Limb (tissue), 2 donors: Measurements from ENCODE around the gene WWC1.

Experiments used
- DNase-seq, 2 donors: peaks; one replicate each; pipeline ENCODE4 v3.0.0-alpha.2; 2016; ENCODE audit errors: extremely low spot score in 2 of 2

WWC1 gene

DNA sequence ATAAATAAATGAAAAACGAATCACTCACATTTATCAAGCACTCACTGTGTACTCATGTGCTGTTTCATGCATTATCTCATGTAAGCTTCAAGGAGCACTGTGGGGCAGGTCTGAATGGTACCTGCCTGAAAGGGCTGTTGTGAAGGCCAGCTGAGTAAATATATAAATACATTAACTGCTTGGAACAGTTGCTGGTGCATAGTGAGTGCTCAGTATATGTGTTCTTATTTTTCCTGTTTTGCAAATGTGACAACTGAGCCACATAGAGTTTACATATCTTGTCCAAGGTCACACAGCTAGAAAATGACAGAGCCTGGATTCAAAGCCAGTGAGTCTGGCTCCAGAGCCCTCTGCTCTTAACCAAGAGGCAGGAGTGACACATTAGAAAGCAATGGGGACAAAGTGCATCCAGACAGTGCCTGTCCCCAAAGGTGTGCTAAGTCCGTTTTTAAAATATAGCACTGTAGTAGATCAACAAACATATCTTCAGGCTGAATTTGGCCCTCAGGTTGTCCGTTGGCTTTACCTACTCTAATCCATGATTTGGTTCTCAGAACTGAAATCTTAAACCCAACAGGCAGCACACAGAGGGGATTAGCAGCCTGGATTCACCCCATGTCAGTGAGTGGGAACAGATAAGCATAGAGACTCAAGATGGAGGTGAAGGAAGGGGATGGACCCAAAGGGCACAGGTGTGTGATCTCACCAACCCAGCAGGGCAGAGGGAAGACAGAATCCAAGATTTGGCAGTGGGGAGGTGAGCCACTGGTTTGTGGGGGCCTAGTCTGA, 70.8 kb downstream of the WWC1 start:
- no peak for DNase-seq

DNA sequence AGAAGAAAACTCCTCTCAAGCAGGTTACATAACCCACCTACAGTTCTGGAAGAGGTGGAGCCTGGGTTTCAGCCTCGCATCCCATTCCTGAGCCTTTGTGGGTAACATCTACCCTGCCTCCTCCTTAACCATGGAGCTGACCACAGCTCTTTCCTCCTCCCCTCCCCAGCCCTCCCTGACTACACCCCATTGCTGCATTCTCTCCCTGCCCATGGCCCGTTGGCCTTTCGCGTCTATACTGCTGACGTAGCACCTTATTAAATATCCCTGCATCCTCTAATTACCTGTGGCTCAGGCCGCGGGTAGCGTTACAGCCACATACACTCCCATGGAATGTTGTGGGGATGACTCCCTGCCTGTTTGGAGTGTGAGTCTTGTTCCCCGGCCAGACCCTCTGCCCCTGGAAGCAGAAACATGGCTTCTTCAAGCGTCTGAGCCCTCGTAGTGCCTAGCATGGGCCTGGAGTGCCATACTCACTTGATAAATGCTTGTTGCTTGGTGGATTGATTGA, 72.8 kb downstream of the WWC1 start:
- DNase-seq: no peak

DNA sequence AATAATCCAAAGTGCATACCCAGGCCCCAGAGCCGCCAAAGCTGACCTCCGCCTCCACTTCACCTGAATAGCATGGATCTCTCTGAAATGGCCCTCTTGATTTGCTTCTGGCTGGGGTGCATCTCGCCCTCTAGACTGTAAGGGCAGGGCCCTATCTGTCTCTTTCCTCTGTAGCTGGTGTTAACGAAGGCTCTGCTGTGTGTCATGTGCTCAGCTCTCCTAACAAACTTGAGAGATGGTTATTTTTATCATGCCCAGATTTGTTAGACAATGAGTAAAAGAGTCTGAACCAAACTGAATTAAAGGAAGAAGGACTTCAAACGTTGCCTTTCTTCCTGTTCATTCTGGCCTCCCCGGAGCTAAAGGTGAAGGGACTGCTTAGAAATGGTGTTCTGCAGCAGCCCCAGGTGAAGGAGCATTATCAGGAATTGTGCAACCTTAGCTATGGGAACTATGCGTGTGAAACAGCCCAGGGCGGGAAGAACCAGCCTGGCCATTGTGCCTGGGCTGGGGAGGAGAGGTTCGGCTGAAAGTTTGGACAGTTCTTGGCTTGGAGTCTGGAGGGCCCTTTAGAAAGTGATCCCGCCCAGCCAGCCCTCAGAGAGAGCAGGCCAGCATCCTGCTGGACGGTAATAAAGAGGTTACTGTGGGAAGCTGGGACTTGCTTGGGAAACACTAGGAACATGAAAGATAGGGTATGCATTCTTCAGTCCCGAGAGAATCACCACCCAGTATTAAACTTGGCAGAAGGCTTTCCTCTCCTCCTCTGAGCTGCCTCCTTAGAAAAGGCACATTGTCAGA, 73.5 kb downstream of the WWC1 start:
- no peak for DNase-seq

DNA sequence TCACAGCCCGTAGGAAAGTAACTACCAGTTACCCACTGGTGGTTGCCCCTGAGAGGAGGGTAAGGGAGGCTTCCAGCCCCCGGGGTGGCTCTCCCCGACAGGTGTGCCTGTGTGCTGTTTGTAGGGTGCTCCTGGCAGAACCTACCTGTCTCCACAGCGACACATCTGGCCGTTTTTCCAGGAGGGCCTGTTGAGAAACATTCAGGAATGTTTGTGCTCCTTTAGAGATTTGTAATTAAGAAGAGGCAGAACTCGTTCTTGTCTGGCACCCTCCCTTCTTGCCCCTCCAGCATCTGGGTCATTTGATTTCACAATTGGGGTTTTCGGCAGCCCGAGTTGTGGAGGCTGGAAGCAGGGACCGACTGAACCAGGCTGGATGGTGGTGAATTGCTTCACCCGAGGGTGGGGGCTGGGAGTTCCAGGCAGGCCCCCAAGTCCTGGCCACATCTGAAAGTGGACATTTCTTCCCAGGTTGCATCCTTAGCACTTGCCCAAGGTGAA, 74.2 kb downstream of the WWC1 start:
- no peak for DNase-seq

DNA sequence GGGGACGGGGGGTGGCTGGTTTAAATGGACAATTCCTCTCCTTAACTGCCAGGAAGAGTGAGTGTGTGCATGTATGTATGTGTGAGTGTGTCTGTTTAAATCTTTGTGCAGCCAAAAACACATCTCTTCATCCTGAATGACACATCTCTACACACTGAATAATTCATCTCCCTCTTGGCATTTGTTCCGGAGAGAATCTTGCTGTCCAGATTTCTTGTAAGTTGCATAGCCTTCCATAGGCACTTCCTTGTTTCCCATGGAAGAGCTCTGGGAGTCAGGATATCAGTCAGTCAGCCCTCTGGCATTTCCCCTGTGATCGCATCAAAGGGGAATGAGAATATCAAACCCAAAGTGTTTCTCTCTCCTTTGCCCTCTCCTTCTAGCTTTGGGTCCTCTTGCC, 74.7 kb downstream of the WWC1 start:
- DNase-seq: no peak

DNA sequence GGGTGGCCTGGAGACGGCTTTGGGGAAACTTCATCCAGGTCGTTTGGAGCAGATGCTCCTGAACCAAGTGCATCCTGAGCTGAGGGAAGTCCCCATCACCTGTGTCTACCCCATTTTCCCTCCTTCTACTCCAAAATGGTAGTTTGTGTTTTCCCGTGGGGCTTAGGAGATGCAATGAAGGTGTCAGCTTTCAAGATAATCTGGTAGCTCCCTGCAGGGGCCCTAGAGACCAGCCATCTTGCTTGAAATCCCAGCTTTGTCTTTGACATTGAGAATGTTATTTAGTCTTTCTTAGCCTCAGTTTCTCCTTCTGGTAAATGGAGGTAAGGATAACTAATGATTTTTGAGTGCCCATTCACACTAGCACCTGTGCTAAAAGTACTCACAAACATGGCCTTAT, 77.4 kb downstream of the WWC1 start:
- no peak for DNase-seq

DNA sequence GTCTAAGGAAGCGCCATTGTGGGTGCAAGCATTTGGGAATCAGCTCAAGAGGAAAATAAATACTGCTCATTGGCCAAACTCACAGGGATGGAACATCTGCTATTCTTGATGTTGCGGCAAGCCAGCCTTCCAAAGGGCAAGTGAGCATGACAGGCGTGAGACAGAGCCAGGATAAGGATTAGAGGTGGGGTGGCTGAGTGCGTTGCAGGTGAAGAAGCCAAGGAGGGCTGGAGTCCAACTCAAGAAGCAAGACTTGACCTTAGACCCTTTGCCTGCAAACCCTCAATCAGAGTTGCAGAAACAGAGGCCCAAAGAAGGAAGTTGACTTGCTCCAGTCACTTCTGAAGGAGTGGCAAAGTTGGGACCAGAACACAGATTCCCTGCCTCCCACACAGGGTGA, 79.4 kb downstream of the WWC1 start:
- no peak for DNase-seq

DNA sequence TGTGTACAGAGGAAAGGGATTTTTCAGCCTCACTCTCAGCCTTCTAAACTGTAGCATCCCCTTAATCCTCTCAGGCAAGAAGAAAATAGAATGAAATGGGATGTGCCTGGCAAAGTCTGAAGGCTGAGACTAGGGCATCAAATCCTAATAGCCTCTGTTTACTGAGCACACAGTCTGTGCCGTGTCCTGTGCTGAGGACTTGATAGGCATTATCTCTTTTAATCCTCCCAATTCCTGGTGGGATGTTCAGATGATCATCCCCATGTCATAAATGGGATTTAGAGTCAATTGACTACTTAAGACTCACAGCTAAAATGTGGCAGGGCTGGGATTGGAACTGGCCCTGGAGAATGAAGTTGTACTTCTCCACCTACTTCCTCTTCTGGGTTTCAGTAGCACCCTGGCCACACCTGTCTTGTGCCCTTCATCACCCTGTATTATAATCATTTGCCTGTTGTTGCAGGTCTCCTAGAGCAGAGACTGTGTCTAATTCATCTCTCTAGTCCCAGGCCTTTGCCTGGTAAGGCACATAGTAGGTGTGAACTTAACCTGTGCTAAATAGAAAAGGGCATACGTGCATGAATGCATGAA, 81.0 kb downstream of the WWC1 start:
- no peak for DNase-seq

DNA sequence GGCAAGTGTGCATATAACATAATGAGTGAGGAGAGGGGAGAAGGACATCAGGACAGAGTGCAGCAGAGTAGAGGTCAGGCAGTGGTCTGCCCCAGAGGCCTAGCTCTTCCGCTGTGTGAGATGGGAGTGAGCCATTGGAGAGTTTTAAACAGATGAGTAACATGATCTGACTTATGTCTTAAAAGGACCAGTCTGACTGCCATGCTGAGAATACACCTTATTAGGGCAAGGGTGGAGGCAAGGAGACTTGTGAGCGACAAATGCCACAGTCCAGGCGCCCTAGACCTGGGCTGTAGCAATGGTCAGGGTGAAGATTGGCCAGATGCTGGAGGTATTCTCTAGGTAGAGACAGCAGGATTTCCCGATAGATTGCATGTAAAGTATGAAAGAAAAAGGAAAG, 83.1 kb downstream of the WWC1 start:
- DNase-seq: no peak

DNA sequence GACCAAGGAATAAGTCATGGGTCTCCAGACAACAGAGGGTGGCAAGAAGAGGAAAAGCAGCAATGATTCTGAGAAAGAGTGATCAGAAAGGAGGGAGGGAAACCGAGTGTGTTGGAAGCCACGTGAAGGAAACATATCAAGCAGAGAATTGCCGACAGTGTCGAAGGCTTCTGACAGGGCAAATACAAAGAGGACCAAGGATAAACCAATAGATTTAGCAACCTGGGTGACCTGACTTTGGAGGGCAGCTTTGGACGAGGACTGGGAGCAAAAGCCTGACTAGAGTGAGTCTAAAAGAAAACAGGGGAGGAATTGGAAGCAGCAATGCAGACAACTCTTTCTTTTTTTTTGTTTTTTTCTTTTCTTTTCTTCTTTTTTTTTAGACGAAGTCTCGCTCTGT, 83.8 kb downstream of the WWC1 start:
- DNase-seq: no peak

DNA sequence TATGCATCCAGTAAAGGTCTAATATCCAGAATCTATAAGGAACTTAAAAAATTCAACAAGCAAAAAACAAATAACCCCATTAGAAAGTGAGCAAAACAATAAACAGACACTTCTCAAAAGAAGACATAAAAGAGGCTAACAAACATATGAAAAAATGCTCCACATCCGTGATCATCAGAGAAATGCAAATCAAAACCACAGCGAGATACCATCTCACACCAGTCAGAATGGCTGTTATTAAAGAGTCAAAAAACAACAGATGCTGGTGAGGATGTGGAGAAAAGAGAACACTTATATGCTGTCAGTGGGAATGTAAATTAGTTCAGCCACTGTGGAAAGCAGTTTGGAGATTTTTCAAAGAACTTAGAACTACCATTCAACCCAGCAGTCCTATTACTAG, 86.1 kb downstream of the WWC1 start:
- DNase-seq: no peak

DNA sequence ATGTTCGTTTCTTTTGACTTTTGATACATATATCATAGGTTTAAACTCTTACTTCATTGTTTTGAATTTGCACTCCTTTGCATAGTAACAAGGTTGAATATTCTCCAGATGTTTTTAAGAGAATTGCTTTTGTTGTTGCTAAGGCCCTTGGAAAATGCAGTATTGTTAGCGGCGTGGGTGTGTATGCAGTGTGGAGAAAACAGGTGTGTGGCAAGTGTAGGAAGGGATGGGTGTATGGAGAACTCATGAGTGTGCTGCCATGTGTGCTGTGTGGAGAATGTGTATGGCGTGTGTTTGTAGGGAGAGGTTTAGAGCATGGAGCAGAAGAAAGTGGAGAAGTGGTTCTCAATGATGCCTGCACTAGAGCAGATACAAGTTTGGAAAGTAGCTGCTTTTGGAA, 87.3 kb downstream of the WWC1 start:
- DNase-seq: no peak

DNA sequence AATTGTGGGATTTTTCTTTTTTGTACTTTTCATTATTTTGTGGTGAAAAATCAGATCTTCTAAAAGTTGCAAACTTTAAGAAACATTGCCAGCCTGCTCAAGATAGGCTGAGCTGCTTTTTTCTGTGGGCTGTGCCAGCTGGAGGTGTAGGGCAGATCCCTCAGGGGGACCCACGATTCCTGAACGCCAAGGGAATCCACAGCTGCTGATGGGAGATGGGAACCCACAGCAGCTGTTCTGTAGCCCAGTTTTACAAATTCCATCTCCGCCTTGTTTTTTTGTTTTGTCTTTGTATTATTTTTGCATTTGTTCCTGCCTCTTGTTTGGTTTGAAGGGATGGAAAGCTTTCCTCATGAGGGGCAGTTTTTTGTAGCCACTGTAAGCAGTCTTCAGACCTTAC, 91.0 kb downstream of the WWC1 start:
- DNase-seq: no peak

DNA sequence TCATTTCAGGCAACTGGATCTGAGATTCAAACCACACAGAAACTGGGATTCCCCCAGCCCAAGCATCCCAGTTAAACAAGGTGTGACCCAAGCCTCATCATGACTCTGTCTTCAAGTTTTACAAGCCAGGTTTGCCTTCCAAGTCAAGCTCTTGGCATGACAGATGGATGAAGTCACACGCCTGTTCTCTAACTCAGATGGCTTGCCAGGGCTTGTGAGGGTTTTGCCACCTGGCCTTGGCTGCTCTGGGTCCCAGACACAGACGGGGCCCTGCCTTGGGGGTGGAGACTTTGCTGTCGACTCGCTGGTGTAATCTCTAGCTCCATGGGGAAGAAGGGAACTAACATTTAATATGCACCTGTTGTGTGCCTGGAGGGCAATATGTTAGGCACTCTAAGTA, 99.0 kb downstream of the WWC1 start:
- DNase-seq: no peak

DNA sequence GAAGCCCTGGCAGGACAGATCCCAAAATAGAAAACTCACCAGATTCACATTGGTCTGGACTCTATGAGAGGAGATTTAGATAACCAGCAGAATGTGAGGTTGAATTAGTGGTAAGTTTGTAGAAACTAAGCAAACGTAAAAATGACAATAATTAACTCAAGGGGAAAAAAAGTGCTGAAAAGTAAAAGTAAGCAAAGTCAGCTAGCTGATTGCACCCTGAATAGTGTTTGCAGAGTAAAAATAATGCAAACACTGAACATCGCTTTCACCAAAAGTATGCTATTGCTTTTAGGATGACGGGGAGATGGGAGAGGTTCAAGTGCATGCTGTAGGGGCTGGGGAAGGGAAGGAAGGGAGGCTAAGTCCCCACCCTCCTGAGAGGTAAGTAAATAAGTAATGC, 102.3 kb downstream of the WWC1 start:
- no peak for DNase-seq

DNA sequence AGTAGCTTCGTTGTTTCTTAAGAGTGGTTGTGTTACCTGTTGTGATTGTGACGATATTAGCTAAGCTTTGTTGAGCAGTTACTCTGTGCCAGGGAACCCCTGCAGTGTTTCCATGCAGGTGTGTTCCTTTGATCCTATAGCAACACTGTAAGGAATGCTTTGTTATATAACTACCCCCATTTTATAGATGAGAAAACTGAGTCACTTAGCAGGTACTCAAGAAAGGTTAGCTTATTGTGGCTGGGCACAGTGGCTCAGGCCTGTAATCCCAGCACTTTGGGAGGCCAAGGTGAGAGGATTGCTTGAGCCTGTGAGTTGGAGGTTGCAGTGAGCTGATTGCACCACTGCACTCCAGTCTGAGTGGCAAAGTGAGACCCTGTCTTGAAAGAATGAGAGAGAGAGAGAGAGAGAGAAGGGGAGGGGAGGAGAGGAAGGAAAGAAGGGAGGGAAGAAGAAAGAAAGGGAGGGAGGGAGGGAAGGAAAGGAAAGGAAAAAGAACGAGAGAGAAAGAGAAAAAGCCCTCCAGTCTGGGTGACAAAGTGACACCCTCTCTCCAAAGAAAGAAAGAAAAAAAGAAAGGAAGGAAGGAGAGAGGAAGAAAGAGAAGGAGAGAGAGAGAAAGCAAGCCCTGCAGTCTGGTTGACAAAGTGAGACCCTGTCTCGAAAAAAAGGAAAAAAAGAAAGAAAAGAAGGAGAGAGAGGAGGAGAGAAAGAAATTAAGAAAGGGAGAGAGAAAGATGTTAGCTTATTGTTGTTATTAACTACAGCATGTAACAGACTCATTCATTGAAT, 109.2 kb downstream of the WWC1 start:
- no peak for DNase-seq

DNA sequence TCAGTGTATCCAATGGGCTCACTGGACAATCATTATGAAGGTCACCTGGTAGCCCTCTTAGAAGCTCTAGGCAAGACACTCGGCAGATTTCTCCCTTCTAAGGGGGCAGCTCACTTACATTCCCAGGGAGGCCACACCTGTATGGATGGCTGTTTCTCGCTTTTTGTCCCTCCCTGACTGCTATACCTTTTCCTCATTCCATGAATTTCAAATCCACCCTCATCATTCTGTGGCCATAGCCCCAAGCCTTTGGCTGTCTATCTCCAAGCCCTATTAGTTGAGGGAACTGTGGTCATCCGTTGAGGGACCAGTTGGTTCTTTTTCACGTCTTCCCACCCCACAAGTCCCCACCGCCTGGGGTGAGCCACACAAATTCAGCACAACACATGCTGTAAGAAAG, 109.8 kb downstream of the WWC1 start:
- DNase-seq: no peak

DNA sequence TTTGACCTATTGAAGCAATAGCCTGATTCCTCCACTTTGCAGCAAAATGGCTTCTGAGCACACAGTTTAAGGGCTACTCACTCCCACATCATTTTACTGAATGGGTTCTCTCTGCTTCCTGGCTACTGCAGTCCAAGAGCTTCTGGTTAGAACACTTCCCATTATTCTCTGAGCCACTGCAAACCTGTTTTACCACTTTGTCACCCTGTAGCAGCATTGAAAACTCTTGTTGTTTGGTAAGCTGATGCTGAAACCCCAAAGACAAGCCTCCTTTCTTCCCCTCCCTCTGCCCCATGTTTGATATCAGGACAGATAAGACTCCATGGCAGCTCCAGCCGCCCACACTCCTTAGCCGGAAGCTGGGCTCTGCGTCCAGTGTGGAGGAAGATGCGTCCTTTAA, 110.4 kb downstream of the WWC1 start:
- no peak for DNase-seq

DNA sequence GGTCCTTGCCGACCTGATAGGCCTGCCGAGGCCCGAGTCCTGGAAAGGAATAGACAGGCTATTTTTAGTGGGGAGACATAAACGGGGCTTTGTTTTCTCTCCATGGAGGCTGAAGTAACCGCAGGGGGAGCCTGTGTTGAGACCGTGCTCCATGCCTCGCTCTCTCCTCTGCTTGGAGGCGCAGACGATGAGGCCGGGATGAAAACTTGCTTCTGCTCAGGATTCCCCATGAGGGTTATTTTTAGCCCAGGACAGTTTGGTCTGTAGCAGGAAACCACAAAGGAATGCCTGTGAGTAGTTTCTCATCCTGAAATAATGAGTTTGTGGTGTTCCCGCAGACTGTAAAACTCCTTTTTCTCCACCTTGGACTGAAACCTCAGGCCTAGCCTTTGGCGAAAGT, 112.9 kb downstream of the WWC1 start:
- peak in 1 of 2 donors; percentile 12 for DNase-seq

DNA sequence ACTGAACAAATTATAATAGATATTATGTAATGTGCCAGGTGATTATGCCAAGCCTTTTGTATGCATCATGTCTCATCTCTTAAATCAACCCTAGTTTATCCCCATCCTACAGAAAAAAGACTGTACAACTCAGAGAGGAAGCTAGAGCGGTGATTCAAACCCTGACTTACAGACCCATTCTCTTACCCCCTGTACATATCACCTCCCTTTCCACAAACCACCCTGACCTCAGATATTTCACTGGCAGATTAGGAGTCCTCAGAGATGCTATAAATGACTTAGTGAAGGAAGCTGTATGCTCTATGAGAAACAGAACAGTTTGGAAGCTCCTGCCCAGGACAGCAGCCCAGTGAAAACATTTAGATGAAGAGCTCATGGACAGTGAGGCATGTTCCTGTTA, 115.8 kb downstream of the WWC1 start:
- DNase-seq: no peak

DNA sequence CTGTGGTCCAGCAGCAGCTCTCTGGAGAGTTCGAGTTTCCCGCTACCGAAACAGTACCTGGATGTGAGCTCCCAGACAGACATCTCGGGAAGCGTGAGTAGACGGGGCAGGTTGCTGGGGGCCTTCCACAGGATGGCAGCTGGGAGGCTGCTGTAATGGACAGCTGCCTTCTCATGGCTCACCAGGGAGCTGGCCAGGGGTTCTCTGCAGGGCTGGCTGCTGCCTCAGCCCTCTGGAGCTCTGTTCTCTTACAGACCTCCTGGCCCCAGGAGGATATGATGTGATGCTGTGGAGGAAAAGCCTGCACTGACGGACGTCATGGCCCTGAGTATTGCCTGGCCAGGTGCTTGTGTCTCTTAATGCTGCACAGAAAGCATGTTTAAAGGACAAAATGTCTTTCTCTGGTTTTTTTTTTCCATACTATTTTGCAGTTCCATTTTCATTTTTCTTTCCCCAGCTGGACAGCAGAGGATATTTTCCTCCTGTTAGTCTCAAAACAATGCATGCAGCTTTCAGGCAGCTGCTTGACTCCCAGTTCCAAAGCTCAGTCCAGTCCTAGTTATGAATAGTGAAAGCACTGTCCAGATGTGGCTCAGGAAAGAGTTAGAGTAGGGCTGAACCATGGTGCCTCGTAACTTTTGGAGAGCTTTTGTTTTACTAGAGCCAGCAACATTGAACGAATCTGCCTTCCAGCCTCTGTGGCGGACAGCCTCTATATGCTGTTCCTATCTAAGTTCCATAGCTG, 117.3 kb downstream of the WWC1 start:
- DNase-seq: peak in 1 of 2 donors; percentile 19
